ENCODE results near the gene PLD1. TPM values are rescaled to one million over a fixed set of nuclear protein-coding genes. Genes with fewer than 3 reads are reported as not detected.
A peak's percentile ranks its signal among the peaks of the same experiment; 100 is the strongest.

Gene PLD1
- total and polyA plus RNA-seq, 11 donors, result 12.3 to 106 (median 61.0) TPM

DNA sequence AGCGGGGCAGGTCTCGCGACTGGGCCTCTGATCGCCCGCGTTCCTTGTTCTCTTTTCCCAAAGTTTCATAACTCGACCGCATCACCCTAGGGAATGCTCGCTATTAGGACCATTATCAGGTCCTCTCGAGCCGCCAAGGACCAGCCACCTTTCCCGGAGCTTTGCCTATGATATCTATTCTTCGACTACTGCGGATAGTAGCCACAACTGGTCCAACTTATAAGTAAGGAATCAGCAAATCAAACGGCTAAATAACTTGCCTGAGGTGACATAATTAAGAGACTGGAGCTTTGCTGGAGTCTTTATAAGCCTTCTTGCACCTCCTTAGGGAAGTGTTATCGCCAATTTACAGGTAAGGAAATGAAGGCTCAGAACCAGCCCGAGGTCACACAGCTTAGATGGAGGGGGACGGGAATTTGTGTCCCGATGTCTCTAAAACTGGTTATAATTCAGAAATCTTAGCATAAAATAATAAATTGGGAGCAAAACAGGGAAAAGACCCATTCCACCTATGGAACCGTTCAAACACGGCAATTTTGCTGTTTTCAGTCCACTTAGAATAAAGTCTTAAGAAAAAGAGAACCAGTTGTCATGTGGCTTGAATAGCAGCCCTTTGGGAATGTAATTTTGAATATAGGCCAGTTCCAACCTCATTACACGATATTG lies 479 bp upstream of the PLD1 start:
- H3K27me3 ChIP-seq, result no peaks in the 10 kb centered on the region
- DNase-seq, result no peak
- H3K4me3 ChIP-seq, result peak overlapping the region; percentile 42 to 91 (median 72)
- H3K36me3 ChIP-seq, result no peaks in the 10 kb centered on the region
- H3K9me3 ChIP-seq, result peaks cover 0 to 10% (median 0%) of the 10 kb centered on the region in 12 donors
- peaks cover 0 to 63% (median 18%) of the 10 kb centered on the region in 12 donors for H3K4me1 ChIP-seq
- TF ChIP-seq, protein P1, sequence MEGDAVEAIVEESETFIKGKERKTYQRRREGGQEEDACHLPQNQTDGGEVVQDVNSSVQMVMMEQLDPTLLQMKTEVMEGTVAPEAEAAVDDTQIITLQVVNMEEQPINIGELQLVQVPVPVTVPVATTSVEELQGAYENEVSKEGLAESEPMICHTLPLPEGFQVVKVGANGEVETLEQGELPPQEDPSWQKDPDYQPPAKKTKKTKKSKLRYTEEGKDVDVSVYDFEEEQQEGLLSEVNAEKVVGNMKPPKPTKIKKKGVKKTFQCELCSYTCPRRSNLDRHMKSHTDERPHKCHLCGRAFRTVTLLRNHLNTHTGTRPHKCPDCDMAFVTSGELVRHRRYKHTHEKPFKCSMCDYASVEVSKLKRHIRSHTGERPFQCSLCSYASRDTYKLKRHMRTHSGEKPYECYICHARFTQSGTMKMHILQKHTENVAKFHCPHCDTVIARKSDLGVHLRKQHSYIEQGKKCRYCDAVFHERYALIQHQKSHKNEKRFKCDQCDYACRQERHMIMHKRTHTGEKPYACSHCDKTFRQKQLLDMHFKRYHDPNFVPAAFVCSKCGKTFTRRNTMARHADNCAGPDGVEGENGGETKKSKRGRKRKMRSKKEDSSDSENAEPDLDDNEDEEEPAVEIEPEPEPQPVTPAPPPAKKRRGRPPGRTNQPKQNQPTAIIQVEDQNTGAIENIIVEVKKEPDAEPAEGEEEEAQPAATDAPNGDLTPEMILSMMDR (IDR thresholded peaks at IDR 0.05), result no peak
- peak in 1 of 2 donors; percentile 73 for TF ChIP-seq POLR2A (IDR thresholded peaks at IDR 0.05)
- 20 to 23% (median 21%) methylated on average over 22 of the region's 22 CpGs for WGBS, 4 donors
- no peak for ATAC-seq
- peak overlapping the region; percentile 53 to 95 (median 92) for H3K27ac ChIP-seq
- intact Hi-C loops (cut with DNase I), result loop anchor here in 1 of 10 donors (2.0 kb wide), 2 partner anchors 18 to 228 kb away; partner anchors contain the start of gene FNDC3B

- intact Hi-C loops (cut with DNase I), result no loop called here
- 3 to 11% (median 4%) methylated on average over 8 to 11 of the region's 11 CpGs for WGBS, 4 donors
- DNase-seq, result no peak
- Histone ChIP-seq H3K36me3 (no peaks in the 10 kb centered on the region), H3K4me3 (peak overlapping the region; percentile 42 to 91 (median 72)), H3K9me3 (no peaks in the 10 kb centered on the region), H3K27ac (peak overlapping the region; percentile 53 to 95 (median 92)), H3K4me1 (peaks cover 3 to 73% (median 29%) of the 10 kb centered on the region in 12 donors), H3K27me3 (no peaks in the 10 kb centered on the region)
- TF ChIP-seq, protein P1 (IDR thresholded peaks at IDR 0.05), result no peak
- no peak for TF ChIP-seq POLR2A (IDR thresholded peaks at IDR 0.05)
- peak; percentile 1 to 31 (median 17) for ATAC-seq
Measured at GRCh38 chr3:171809611-171809860, 747 bp downstream of the PLD1 start.

DNA sequence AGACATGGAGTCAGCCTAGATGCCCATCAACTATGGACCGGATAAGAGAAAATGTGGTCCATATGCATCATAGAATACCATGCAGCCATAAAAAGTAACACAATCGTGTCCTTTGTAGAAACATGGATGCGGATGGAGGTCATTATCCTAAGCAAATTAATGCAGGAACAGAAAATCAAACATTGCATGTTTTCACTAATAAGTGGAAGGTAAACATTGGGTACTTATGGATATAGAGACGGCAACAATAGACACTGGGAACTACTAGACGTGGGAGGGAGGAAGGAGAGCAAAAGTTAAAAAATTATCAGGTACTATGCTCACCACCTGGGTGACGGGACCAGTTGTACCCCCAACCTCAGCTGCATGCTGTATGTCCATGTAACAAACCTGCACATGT lies 2.5 kb downstream of the PLD1 start:
- Histone ChIP-seq H3K27ac (no peak overlapping the region), H3K9me3 (no peaks in the 10 kb centered on the region), H3K4me1 (peaks cover 3 to 60% (median 35%) of the 10 kb centered on the region in 12 donors), H3K27me3 (no peaks in the 10 kb centered on the region), H3K36me3 (no peaks in the 10 kb centered on the region), H3K4me3 (no peak overlapping the region)
- no peak for ATAC-seq
- DNase-seq, result no peak
- intact Hi-C loops (cut with DNase I), result no loop called here
- TF ChIP-seq POLR2A (IDR thresholded peaks at IDR 0.05), result no peak
- TF ChIP-seq, protein P1 (IDR thresholded peaks at IDR 0.05), result no peak
- WGBS, 4 donors, result 95 to 99% (median 96%) methylated on average over 6 of the region's 6 CpGs

GRCh38 chr3:171807129-171807675 lies 3.1 kb downstream of the PLD1 start:
- 94 to 97% (median 95%) methylated on average over 7 of the region's 7 CpGs for WGBS, 4 donors
- peaks cover 5 to 61% (median 40%) of the 10 kb centered on the region in 12 donors for H3K4me1 ChIP-seq
- intact Hi-C loops (cut with DNase I), result no loop called here
- no peaks in the 10 kb centered on the region for H3K36me3 ChIP-seq
- no peaks in the 10 kb centered on the region for H3K9me3 ChIP-seq
- H3K27me3 ChIP-seq, result no peaks in the 10 kb centered on the region
- DNase-seq (no peak), ATAC-seq (no peak)
- no peak for TF ChIP-seq POLR2A (IDR thresholded peaks at IDR 0.05)
- TF ChIP-seq, protein P1 (IDR thresholded peaks at IDR 0.05), result no peak
- H3K27ac ChIP-seq, result peak overlapping the region in 8 of 12 donors; percentile 10 to 85 (median 68)
- no peak overlapping the region for H3K4me3 ChIP-seq

Measured in heart left ventricle (tissue), 16 donors.